Endothelial cell of umbilical vein (primary cell): ENCODE results near the gene APBB2.
A peak's percentile ranks its signal among the peaks of the same experiment; 100 is the strongest.

Experiments used
- CTCF ChIP-seq, 2 donors: IDR thresholded peaks; 1 replicate in 1 of 2; 2 replicates in 1 of 2; pipeline ENCODE4 v1.5.1; 2011; ENCODE audit warnings: low read length in 2 of 2, mild to moderate bottlenecking in 2 of 2, moderate library complexity in 2 of 2, control low read depth in 1 of 2, inconsistent platforms in 1 of 2, low read depth in 1 of 2; ENCODE audit not compliant: insufficient read depth in 1 of 2; ENCODE audit errors: extremely low read depth in 1 of 2
- EZH2 ChIP-seq: IDR thresholded peaks from 2 replicates; pipeline ENCODE4 v1.6.1; 2012; ENCODE audit warnings: borderline replicate concordance, low read depth, mild to moderate bottlenecking, moderate library complexity, low read length, inconsistent platforms; ENCODE audit not compliant: severe bottlenecking
- FOS ChIP-seq: IDR thresholded peaks from 2 replicates; pipeline ENCODE4 v1.6.1; 2011; ENCODE audit warnings: mild to moderate bottlenecking, low read length, moderate library complexity, borderline replicate concordance; ENCODE audit not compliant: insufficient read depth
- GATA2 ChIP-seq: IDR thresholded peaks from 2 replicates; pipeline ENCODE4 v1.7.0; 2011; ENCODE audit warnings: low read depth, mild to moderate bottlenecking, moderate library complexity, mixed read lengths, low read length; ENCODE audit not compliant: insufficient read length, insufficient read depth
- JUN ChIP-seq: IDR thresholded peaks from 2 replicates; pipeline ENCODE4 v1.6.1; 2011; ENCODE audit warnings: borderline replicate concordance, low read depth; ENCODE audit not compliant: insufficient read length, insufficient read depth
- MAX ChIP-seq: IDR thresholded peaks from 2 replicates; pipeline ENCODE4 v1.6.1; 2011; ENCODE audit not compliant: insufficient read depth, insufficient read length
- MYC ChIP-seq: IDR thresholded peaks from one replicate; pipeline ENCODE4 v1.6.1; 2011; ENCODE audit warnings: mild to moderate bottlenecking, low read depth, low read length
- POLR2A ChIP-seq: IDR thresholded peaks from 2 replicates; pipeline ENCODE4 v1.6.1; 2012; ENCODE audit warnings: low read depth, mild to moderate bottlenecking, control low read depth, low read length
- POLR2AphosphoS5 ChIP-seq: IDR thresholded peaks from 2 replicates; pipeline ENCODE4 v1.6.1; 2012; ENCODE audit warnings: low read depth, mild to moderate bottlenecking, control low read depth, low read length, moderate library complexity; ENCODE audit not compliant: insufficient read depth

- no peak for TF ChIP-seq CTCF (IDR thresholded peaks at IDR 0.05; ENCODE audit: extremely low read depth in 1 of 2, insufficient read depth in 1 of 2, low read depth in 1 of 2, low read length in 2 of 2)
- TF ChIP-seq POLR2AphosphoS5: no peak
- TF ChIP-seq POLR2A: peak; percentile 15
- no peak for TF ChIP-seq EZH2
- no peak for TF ChIP-seq MYC
- TF ChIP-seq MAX: no peak
- TF ChIP-seq JUN: peak; percentile 21
- no peak for TF ChIP-seq GATA2
- TF ChIP-seq FOS: peak; percentile 74
These were observed 72.4 kb downstream of the APBB2 start for GRCh38 chr4:41141900-41142299.
